HL-60 (cell line): ENCODE measurements around the gene C11orf42.
A peak's percentile ranks its signal among the peaks of the same experiment; 100 is the strongest.

Experiments used
- DNase-seq, 2 experiments: peaks; one replicate each; pipeline ENCODE4 v3.0.0-alpha.2; 2010 to 2020; ENCODE audit warnings: low read depth in 1 of 2, low spot score in 1 of 2
- H3K27ac ChIP-seq: fragments of 250-450 bp; sonication (Bioruptor Pico); replicated peaks from 2 replicates; pipeline ENCODE4 v1.5.1; 2020; ENCODE audit warnings: mild to moderate bottlenecking, moderate library complexity
- H3K27me3 ChIP-seq: fragments of 250-450 bp; sonication (Bioruptor Pico); 2 replicates; pipeline ENCODE4 v1.5.1; 2021; ENCODE audit warnings: mild to moderate bottlenecking, moderate library complexity; ENCODE audit not compliant: insufficient read depth, poor library complexity, severe bottlenecking
- H3K4me3 ChIP-seq: replicated peaks from 2 replicates; pipeline ENCODE4 v1.5.1; 2011; ENCODE audit warnings: mild to moderate bottlenecking, control low read depth, low read length; ENCODE audit not compliant: insufficient read depth
- CTCF ChIP-seq: IDR thresholded peaks from one replicate; pipeline ENCODE4 v1.5.1; 2011; ENCODE audit warnings: low read length, control low read depth, inconsistent platforms; ENCODE audit not compliant: insufficient read depth
- GABPA ChIP-seq: IDR thresholded peaks from 2 replicates; pipeline ENCODE4 v1.6.1; 2012; ENCODE audit warnings: low read depth
- POLR2AphosphoS5 ChIP-seq: IDR thresholded peaks from 2 replicates; pipeline ENCODE4 v1.6.1; 2012; ENCODE audit warnings: low read depth
- REST ChIP-seq: IDR thresholded peaks from 2 replicates; pipeline ENCODE4 v1.6.1; 2012; ENCODE audit warnings: low read depth; ENCODE audit not compliant: insufficient replicate concordance
- SPI1 ChIP-seq: IDR thresholded peaks from 2 replicates; pipeline ENCODE4 v1.6.1; 2012; ENCODE audit warnings: low read depth, mild to moderate bottlenecking, borderline replicate concordance

The C11orf42 gene

GRCh38 chr11:6228520-6228919 lies 23.2 kb downstream of the C11orf42 start:
- no peak for TF ChIP-seq POLR2AphosphoS5
- no peak for TF ChIP-seq REST
- TF ChIP-seq SPI1 = no peak
- no peak for TF ChIP-seq GABPA
- TF ChIP-seq CTCF = no peak
- no peak overlapping the region for H3K4me3 ChIP-seq
- DNase-seq = no peak
- no peak overlapping the region for H3K27ac ChIP-seq
- no peaks in the 10 kb centered on the region for H3K27me3 ChIP-seq

- Histone ChIP-seq H3K27me3 (no peaks in the 10 kb centered on the region), H3K4me3 (no peak overlapping the region), H3K27ac (no peak overlapping the region)
- TF ChIP-seq SPI1 (peak; percentile 50; the same call in 1 of the 2 replicates), GABPA (no peak)
- peak in 1 of 2 experiments; percentile 47 for DNase-seq
Measured at GRCh38 chr11:6229911-6230310, 24.6 kb downstream of the C11orf42 start.

- H3K27ac ChIP-seq = no peak overlapping the region
- TF ChIP-seq REST (no peak), CTCF (no peak), GABPA (no peak)
- no peak for DNase-seq
- H3K4me3 ChIP-seq = peak overlapping the region; percentile 99
- no peaks in the 10 kb centered on the region for H3K27me3 ChIP-seq
Measured at GRCh38 chr11:6232899-6233298, 27.5 kb downstream of the C11orf42 start.

- H3K27ac ChIP-seq = peak overlapping the region; percentile 70
- DNase-seq = no peak
- H3K27me3 ChIP-seq = no peaks in the 10 kb centered on the region
- H3K4me3 ChIP-seq = peak overlapping the region; percentile 99
- TF ChIP-seq SPI1 (no peak), REST (no peak), GABPA (no peak), POLR2AphosphoS5 (no peak), CTCF (no peak)
Measured at GRCh38 chr11:6233984-6234386, 28.6 kb downstream of the C11orf42 start.
